Liver (tissue), 9 donors: ENCODE data around the gene APPBP2. TPM values are rescaled to one million over a fixed set of nuclear protein-coding genes. Genes with fewer than 3 reads are reported as not detected.

ENCODE experiments used
- DNase-seq: peaks from one replicate; pipeline ENCODE4 v3.0.0-alpha.2; 2017; ENCODE audit warnings: low spot score
- H3K27ac ChIP-seq, 2 donors: one replicate each; pipeline ENCODE4 v1.7.0; 2013; ENCODE audit warnings: inconsistent platforms in 2 of 2, low read length in 2 of 2, control low read depth in 1 of 2, low read depth in 1 of 2, mild to moderate bottlenecking in 1 of 2
- H3K27me3 ChIP-seq, 4 donors: one replicate each; pipeline versions ENCODE4 v1.6.1 to v1.7.0; 2013; ENCODE audit warnings: low read length in 3 of 4, inconsistent platforms in 1 of 4, mild to moderate bottlenecking in 1 of 4, moderate library complexity in 1 of 4; ENCODE audit not compliant: control insufficient read depth in 4 of 4, insufficient read depth in 4 of 4
- H3K36me3 ChIP-seq, 4 donors: one replicate each; pipeline versions ENCODE4 v1.6.1 to v1.7.0; 2013; ENCODE audit warnings: low read length in 3 of 4, mild to moderate bottlenecking in 3 of 4, low read depth in 1 of 4, moderate library complexity in 1 of 4; ENCODE audit not compliant: control insufficient read depth in 4 of 4, insufficient read depth in 3 of 4
- H3K4me1 ChIP-seq, 4 donors: one replicate each; pipeline versions ENCODE4 v1.6.1 to v1.7.0; 2013; ENCODE audit warnings: low read length in 3 of 4, mild to moderate bottlenecking in 3 of 4, moderate library complexity in 1 of 4; ENCODE audit not compliant: control insufficient read depth in 4 of 4, insufficient read depth in 4 of 4
- H3K4me3 ChIP-seq, 3 donors: one replicate each; pipeline versions ENCODE4 v1.6.1 to v1.7.0; 2013; ENCODE audit warnings: low read length in 3 of 3, control low read depth in 1 of 3, low read depth in 1 of 3, mild to moderate bottlenecking in 1 of 3
- H3K9ac ChIP-seq, 2 donors: one replicate each; pipeline ENCODE4 v1.7.0; 2013; ENCODE audit warnings: low read length in 2 of 2, mild to moderate bottlenecking in 2 of 2, moderate library complexity in 2 of 2, control low read depth in 1 of 2, low read depth in 1 of 2
- H3K9me3 ChIP-seq, 4 donors: one replicate each; pipeline versions ENCODE4 v1.6.1 to v1.7.0; 2013; ENCODE audit warnings: low read length in 3 of 4; ENCODE audit not compliant: control insufficient read depth in 4 of 4
- EGR1 ChIP-seq, 2 donors: IDR thresholded peaks; 2 replicates each; pipeline ENCODE4 v1.6.1; 2016 to 2018; ENCODE audit warnings: antibody characterized with exemption in 2 of 2, low read depth in 2 of 2
- FOXA1 ChIP-seq: IDR thresholded peaks from 2 replicates; pipeline ENCODE4 v1.6.1; 2016; ENCODE audit warnings: antibody characterized with exemption
- GABPA ChIP-seq, 2 donors: IDR thresholded peaks in 1 of 2; conservative IDR thresholded peaks in 1 of 2; 2 replicates each; pipeline ENCODE4 v1.6.1; 2016; ENCODE audit warnings: antibody characterized with exemption in 2 of 2, mild to moderate bottlenecking in 1 of 2, moderate library complexity in 1 of 2
- NR2F2 ChIP-seq: IDR thresholded peaks from 2 replicates; pipeline ENCODE4 v1.6.1; 2016; ENCODE audit warnings: antibody characterized with exemption
- RAD21 ChIP-seq, 2 donors: IDR thresholded peaks; 2 replicates each; pipeline ENCODE4 v1.6.1; 2016; ENCODE audit warnings: antibody characterized with exemption in 2 of 2, mild to moderate bottlenecking in 2 of 2
- RXRA ChIP-seq, 2 donors: IDR thresholded peaks; 2 replicates each; pipeline ENCODE4 v1.6.1; 2017 to 2018; ENCODE audit warnings: antibody characterized with exemption in 2 of 2, mild to moderate bottlenecking in 1 of 2
- SP1 ChIP-seq: IDR thresholded peaks from 2 replicates; pipeline ENCODE4 v1.6.1; 2018; ENCODE audit warnings: antibody characterized with exemption, mild to moderate bottlenecking
- TAF1 ChIP-seq: conservative IDR thresholded peaks from 2 replicates; pipeline ENCODE4 v1.6.1; 2016; ENCODE audit warnings: antibody characterized with exemption, mild to moderate bottlenecking
- YY1 ChIP-seq: IDR thresholded peaks from 2 replicates; pipeline ENCODE4 v1.6.1; 2016; ENCODE audit warnings: antibody characterized with exemption, mild to moderate bottlenecking
- WGBS: extraction: QIAGEN DNeasy Blood & Tissue Kit; methylation state at CpG from one replicate; pipeline ENCODE4 v1.1.7; 2013; 5-methylcytosine and 5-hydroxymethylcytosine counted together
- polyA plus RNA-seq, 2 donors: library from polyadenylated mRNA; stranded (reverse) in 1 of 2; unstranded in 1 of 2; fragments of 200-250 nt in 1 of 2; fragments of >200 nt in 1 of 2; fragmentation: Nextera tagmentation in 1 of 2; extraction: Ambion mirVana in 1 of 2; gene quantifications; one replicate each; pipeline versions ENCODE4 v1.2.1 to v1.2.3, GENCODE V29; 2013 to 2015
- total RNA-seq, 2 donors: library from RNA; depleted of rRNA; stranded (reverse); fragments of >200 nt; gene quantifications; one replicate each; pipeline ENCODE4 v1.2.3, GENCODE V29; 2014
- TF ChIP-seq, protein P1 (sequence below): IDR thresholded peaks from 2 replicates; pipeline ENCODE4 v1.6.1; 2016; ENCODE audit warnings: antibody characterized with exemption
- TF ChIP-seq, protein P2 (sequence below): fragments of 150-350 bp; IDR thresholded peaks from 2 replicates; pipeline ENCODE4 v1.5.1; 2017; ENCODE audit warnings: improper control_type of control experiment, low read depth, low read length; ENCODE audit not compliant: missing input control
- TF ChIP-seq, protein P3 (sequence below): IDR thresholded peaks from 2 replicates; pipeline ENCODE4 v1.6.1; 2016; ENCODE audit warnings: antibody characterized with exemption
- TF ChIP-seq, protein P4 (sequence below): IDR thresholded peaks from 2 replicates; pipeline ENCODE4 v1.6.1; 2016; ENCODE audit warnings: antibody characterized with exemption
- TF ChIP-seq, protein P5 (sequence below): IDR thresholded peaks from 2 replicates; pipeline ENCODE4 v1.6.1; 2016; ENCODE audit warnings: antibody characterized with exemption, mild to moderate bottlenecking
- donor health status: healthy.
- donor health status: healthy.
- donor health status: healthy.
- donor health status: healthy.
- donor health status: healthy.

APPBP2 gene
- total and polyA plus RNA-seq, 4 donors, result 4.6 to 17.3 (median 9.2) TPM

DNA sequence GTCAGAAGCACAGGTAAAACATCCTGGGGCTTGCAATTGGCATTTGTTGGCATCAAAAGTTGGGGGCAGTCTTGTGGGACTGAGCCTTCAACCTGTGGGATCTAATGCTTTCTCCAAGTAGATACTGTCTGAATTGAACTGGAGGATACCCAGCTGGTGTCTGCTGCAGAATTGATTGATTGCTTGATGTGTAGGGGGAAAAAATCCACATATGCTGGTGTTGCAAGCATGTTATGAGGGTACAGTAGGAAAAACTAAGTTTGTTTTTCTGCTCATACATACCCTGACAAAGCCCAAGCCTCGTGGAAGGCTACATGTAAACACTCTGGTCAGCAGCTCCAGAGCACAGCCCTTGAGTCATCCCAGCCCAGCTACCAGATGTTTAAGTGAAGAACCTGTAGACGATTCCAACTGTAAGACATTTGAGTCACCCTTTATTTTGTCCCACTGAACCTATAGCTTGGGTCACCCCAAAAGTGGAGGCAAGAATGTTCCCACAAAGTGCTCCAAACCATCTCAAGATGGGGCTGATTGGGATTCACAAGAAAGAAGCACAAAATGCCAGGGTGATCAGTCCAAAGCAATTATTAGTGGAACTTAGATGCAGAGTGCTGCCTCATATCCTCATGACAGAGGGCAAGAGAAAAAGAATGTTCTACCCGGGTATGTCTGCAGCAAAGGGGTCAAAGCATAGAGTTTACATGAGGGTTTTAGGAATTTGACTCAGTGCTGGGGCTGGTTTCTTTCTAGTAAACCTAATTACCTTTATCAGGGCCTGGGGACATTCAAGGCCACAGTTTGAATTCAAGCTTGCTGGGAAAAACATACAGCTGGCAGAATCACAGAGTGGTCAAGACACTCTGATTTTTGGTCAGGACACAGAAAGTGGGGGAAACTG lies 9.6 kb upstream of the APPBP2 start:
- Histone ChIP-seq H3K4me3 (no peak overlapping the region), H3K27me3 (no peaks in the 10 kb centered on the region), H3K9me3 (no peaks in the 10 kb centered on the region), H3K36me3 (no peaks in the 10 kb centered on the region), H3K4me1 (no peaks in the 10 kb centered on the region), H3K27ac (no peak overlapping the region), H3K9ac (no peak overlapping the region)
- no peak for TF ChIP-seq SP1
- no peak for TF ChIP-seq FOXA1
- TF ChIP-seq, protein P1, sequence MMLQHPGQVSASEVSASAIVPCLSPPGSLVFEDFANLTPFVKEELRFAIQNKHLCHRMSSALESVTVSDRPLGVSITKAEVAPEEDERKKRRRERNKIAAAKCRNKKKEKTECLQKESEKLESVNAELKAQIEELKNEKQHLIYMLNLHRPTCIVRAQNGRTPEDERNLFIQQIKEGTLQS, result no peak
- TF ChIP-seq NR2F2, result no peak
- TF ChIP-seq, protein P2, sequence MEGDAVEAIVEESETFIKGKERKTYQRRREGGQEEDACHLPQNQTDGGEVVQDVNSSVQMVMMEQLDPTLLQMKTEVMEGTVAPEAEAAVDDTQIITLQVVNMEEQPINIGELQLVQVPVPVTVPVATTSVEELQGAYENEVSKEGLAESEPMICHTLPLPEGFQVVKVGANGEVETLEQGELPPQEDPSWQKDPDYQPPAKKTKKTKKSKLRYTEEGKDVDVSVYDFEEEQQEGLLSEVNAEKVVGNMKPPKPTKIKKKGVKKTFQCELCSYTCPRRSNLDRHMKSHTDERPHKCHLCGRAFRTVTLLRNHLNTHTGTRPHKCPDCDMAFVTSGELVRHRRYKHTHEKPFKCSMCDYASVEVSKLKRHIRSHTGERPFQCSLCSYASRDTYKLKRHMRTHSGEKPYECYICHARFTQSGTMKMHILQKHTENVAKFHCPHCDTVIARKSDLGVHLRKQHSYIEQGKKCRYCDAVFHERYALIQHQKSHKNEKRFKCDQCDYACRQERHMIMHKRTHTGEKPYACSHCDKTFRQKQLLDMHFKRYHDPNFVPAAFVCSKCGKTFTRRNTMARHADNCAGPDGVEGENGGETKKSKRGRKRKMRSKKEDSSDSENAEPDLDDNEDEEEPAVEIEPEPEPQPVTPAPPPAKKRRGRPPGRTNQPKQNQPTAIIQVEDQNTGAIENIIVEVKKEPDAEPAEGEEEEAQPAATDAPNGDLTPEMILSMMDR, result no peak
- TF ChIP-seq EGR1 (IDR thresholded peaks at IDR 0.05; ENCODE audit: low read depth in 2 of 2), result no peak
- TF ChIP-seq GABPA (IDR thresholded peaks at IDR 0.05 in 1 of 2, conservative IDR thresholded peaks at IDR 0.05 in 1 of 2), result no peak
- TF ChIP-seq TAF1, result no peak
- TF ChIP-seq YY1, result no peak
- TF ChIP-seq RAD21 (IDR thresholded peaks at IDR 0.05), result no peak
- TF ChIP-seq, protein P3, sequence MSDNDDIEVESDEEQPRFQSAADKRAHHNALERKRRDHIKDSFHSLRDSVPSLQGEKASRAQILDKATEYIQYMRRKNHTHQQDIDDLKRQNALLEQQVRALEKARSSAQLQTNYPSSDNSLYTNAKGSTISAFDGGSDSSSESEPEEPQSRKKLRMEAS, result no peak
- no peak for TF ChIP-seq RXRA (IDR thresholded peaks at IDR 0.05)
- TF ChIP-seq, protein P4, sequence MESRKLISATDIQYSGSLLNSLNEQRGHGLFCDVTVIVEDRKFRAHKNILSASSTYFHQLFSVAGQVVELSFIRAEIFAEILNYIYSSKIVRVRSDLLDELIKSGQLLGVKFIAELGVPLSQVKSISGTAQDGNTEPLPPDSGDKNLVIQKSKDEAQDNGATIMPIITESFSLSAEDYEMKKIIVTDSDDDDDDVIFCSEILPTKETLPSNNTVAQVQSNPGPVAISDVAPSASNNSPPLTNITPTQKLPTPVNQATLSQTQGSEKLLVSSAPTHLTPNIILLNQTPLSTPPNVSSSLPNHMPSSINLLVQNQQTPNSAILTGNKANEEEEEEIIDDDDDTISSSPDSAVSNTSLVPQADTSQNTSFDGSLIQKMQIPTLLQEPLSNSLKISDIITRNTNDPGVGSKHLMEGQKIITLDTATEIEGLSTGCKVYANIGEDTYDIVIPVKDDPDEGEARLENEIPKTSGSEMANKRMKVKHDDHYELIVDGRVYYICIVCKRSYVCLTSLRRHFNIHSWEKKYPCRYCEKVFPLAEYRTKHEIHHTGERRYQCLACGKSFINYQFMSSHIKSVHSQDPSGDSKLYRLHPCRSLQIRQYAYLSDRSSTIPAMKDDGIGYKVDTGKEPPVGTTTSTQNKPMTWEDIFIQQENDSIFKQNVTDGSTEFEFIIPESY, result no peak
- TF ChIP-seq, protein P5, sequence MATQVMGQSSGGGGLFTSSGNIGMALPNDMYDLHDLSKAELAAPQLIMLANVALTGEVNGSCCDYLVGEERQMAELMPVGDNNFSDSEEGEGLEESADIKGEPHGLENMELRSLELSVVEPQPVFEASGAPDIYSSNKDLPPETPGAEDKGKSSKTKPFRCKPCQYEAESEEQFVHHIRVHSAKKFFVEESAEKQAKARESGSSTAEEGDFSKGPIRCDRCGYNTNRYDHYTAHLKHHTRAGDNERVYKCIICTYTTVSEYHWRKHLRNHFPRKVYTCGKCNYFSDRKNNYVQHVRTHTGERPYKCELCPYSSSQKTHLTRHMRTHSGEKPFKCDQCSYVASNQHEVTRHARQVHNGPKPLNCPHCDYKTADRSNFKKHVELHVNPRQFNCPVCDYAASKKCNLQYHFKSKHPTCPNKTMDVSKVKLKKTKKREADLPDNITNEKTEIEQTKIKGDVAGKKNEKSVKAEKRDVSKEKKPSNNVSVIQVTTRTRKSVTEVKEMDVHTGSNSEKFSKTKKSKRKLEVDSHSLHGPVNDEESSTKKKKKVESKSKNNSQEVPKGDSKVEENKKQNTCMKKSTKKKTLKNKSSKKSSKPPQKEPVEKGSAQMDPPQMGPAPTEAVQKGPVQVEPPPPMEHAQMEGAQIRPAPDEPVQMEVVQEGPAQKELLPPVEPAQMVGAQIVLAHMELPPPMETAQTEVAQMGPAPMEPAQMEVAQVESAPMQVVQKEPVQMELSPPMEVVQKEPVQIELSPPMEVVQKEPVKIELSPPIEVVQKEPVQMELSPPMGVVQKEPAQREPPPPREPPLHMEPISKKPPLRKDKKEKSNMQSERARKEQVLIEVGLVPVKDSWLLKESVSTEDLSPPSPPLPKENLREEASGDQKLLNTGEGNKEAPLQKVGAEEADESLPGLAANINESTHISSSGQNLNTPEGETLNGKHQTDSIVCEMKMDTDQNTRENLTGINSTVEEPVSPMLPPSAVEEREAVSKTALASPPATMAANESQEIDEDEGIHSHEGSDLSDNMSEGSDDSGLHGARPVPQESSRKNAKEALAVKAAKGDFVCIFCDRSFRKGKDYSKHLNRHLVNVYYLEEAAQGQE, result no peak
- no peak for DNase-seq
- 70% methylated on average over 3 of the region's 3 CpGs for WGBS
